Peyer's patch (tissue), 4 donors: ENCODE measurements around the gene NUDT22.

Experiments used
- POLR2A ChIP-seq, 2 donors: fragments of 450-650 bp; IDR thresholded peaks; one replicate each; pipeline ENCODE4 v1.5.1; 2017; ENCODE audit warnings: antibody characterized with exemption in 2 of 2, mild to moderate bottlenecking in 2 of 2, moderate library complexity in 2 of 2
- TF ChIP-seq, protein P1 (sequence below), 6 experiments: fragments of 450-650 bp in 4 of 6; fragments of 200-600 bp in 2 of 6; sonication (generic) in 1 of 6; IDR thresholded peaks; one replicate each; pipeline ENCODE4 v1.5.1; 2017 to 2019; ENCODE audit warnings: antibody characterized with exemption in 6 of 6, mild to moderate bottlenecking in 3 of 6, moderate library complexity in 1 of 6

DNA sequence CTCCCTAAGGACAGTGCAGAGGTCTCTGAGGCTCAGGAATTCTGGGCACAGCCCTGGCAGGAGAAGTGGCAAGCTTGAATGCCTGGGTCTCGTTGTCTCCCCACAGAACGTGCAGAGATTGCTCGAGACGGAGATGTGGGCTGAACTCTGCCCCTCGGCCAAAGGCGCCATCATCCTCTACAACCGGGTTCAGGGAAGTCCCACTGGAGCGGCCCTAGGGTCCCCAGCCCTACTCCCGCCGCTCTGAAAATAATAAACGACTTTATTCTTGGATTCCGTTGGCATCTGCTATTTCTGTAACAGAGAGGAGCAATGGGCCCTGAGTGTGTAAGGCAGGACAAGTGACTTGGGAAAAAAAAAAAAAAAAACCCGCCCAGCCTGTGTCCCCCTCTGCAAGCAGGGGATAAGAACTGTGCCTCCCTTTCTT, 3.7 kb downstream of the NUDT22 start:
- TF ChIP-seq, protein P1, sequence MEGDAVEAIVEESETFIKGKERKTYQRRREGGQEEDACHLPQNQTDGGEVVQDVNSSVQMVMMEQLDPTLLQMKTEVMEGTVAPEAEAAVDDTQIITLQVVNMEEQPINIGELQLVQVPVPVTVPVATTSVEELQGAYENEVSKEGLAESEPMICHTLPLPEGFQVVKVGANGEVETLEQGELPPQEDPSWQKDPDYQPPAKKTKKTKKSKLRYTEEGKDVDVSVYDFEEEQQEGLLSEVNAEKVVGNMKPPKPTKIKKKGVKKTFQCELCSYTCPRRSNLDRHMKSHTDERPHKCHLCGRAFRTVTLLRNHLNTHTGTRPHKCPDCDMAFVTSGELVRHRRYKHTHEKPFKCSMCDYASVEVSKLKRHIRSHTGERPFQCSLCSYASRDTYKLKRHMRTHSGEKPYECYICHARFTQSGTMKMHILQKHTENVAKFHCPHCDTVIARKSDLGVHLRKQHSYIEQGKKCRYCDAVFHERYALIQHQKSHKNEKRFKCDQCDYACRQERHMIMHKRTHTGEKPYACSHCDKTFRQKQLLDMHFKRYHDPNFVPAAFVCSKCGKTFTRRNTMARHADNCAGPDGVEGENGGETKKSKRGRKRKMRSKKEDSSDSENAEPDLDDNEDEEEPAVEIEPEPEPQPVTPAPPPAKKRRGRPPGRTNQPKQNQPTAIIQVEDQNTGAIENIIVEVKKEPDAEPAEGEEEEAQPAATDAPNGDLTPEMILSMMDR (IDR thresholded peaks at IDR 0.05), result no peak
- TF ChIP-seq POLR2A (IDR thresholded peaks at IDR 0.05), result no peak
